Thyroid gland (tissue), 4 donors: ENCODE data around the gene IL4I1. TPM values are rescaled to one million over a fixed set of nuclear protein-coding genes. Genes with fewer than 3 reads are reported as not detected.

Experiments used
- DNase-seq, 2 donors: peaks; one replicate each; pipeline ENCODE4 v3.0.0-alpha.2; 2019
- H3K27ac ChIP-seq, 3 donors: fragments of 200-600 bp; sonication (generic); 1 replicate in 2 of 3; 2 replicates in 1 of 3; pipeline ENCODE4 v1.5.1; 2016 to 2019; ENCODE audit warnings: mild to moderate bottlenecking in 1 of 3, moderate library complexity in 1 of 3
- H3K27me3 ChIP-seq: fragments of 200-600 bp; sonication (generic); one replicate; pipeline ENCODE4 v1.5.1; 2019
- H3K36me3 ChIP-seq, 2 donors: fragments of 200-600 bp; sonication (generic); one replicate each; pipeline ENCODE4 v1.5.1; 2016 to 2019
- H3K4me1 ChIP-seq, 2 donors: fragments of 200-600 bp; sonication (generic); one replicate each; pipeline ENCODE4 v1.5.1; 2017 to 2019
- H3K4me3 ChIP-seq, 3 donors: fragments of 200-600 bp; sonication (generic); replicated peaks in 1 of 3; 1 replicate in 2 of 3; 2 replicates in 1 of 3; pipeline ENCODE4 v1.5.1; 2016; ENCODE audit warnings: mild to moderate bottlenecking in 1 of 3
- H3K9me3 ChIP-seq: fragments of 200-600 bp; sonication (generic); one replicate; pipeline ENCODE4 v1.5.1; 2017
- CTCF ChIP-seq, 6 experiments: fragments of 200-600 bp in 3 of 6; fragments of 450-650 bp in 3 of 6; sonication (generic) in 3 of 6; IDR thresholded peaks; one replicate each; pipeline ENCODE4 v1.5.1; 2016 to 2019; ENCODE audit warnings: antibody characterized with exemption in 6 of 6, mild to moderate bottlenecking in 2 of 6, inconsistent platforms in 1 of 6, moderate library complexity in 1 of 6
- POLR2A ChIP-seq, 2 donors: fragments of 450-650 bp; IDR thresholded peaks; one replicate each; pipeline ENCODE4 v1.6.1; 2017; ENCODE audit warnings: antibody characterized with exemption in 2 of 2, mild to moderate bottlenecking in 2 of 2, moderate library complexity in 1 of 2
- WGBS, 2 donors: methylation state at CpG; one replicate each; pipeline ENCODE4 v1.1.5; 2017; 5-methylcytosine and 5-hydroxymethylcytosine counted together
- intact Hi-C: fragments of 100-400 bp; cut with DNase I; formaldehyde crosslinking; loops from one replicate; pipeline ENCODE4 v1.15.1; 2023
- total RNA-seq, 4 donors: library from RNA; depleted of rRNA; stranded (reverse); fragments of >200 nt; gene quantifications; one replicate each; pipeline ENCODE4 v1.2.3, GENCODE V29; 2016

IL4I1 gene
- total RNA-seq, 4 donors from 2014 or later, result 0.83 TPM; not detected in 3

- WGBS, 2 donors, result 2 to 4% methylated on average over 20 to 31 of the region's 98 CpGs
- intact Hi-C loops, result loop anchor here (5.0 kb wide), 1 partner anchor 33 kb away; the partner anchor contains the start of gene MED25
- H3K4me3 ChIP-seq, result peak within 1 kb of the TSS; percentile 41 to 99 (median 81)
- H3K27me3 ChIP-seq, result no peaks in the 10 kb centered on the region
- H3K36me3 ChIP-seq, result peaks cover 7 to 9% of the 10 kb centered on the region in 2 donors
- H3K4me1 ChIP-seq, result peaks cover 20% of the 10 kb centered on the region in 2 donors
- peak; percentile 89 to 91 for DNase-seq
- H3K27ac ChIP-seq, result peak within 1 kb of the TSS; percentile 98 to 100 (median 99)
- TF ChIP-seq CTCF (IDR thresholded peaks at IDR 0.05) (no peak), POLR2A (IDR thresholded peaks at IDR 0.05) (peak in 1 of 2 donors; percentile 81)
- no peaks in the 10 kb centered on the region for H3K9me3 ChIP-seq
Measured at GRCh38 chr19:49850487-49851342, 46.0 kb downstream of the IL4I1 start, which contains the start of gene PTOV1. Gene PTOV1 (plus strand): TSS chr19:49851159.

GRCh38 chr19:49850221-49850486 is 46.5 kb downstream of the IL4I1 start:
- no peaks in the 10 kb centered on the region for H3K9me3 ChIP-seq
- peak overlapping the region; percentile 98 to 100 (median 99) for H3K27ac ChIP-seq
- H3K36me3 ChIP-seq, result peaks cover 4 to 5% of the 10 kb centered on the region in 2 donors
- H3K4me3 ChIP-seq, result peak overlapping the region in 1 of 3 donors; percentile 81
- no peaks in the 10 kb centered on the region for H3K27me3 ChIP-seq
- TF ChIP-seq POLR2A (IDR thresholded peaks at IDR 0.05) (no peak), CTCF (IDR thresholded peaks at IDR 0.05) (no peak)
- 59 to 61% methylated on average over 12 of the region's 12 CpGs for WGBS, 2 donors
- intact Hi-C loops, result loop anchor here (5.0 kb wide), 1 partner anchor 33 kb away; the partner anchor contains the start of gene MED25
- peaks cover 20% of the 10 kb centered on the region in 2 donors for H3K4me1 ChIP-seq
- DNase-seq, result no peak

DNA sequence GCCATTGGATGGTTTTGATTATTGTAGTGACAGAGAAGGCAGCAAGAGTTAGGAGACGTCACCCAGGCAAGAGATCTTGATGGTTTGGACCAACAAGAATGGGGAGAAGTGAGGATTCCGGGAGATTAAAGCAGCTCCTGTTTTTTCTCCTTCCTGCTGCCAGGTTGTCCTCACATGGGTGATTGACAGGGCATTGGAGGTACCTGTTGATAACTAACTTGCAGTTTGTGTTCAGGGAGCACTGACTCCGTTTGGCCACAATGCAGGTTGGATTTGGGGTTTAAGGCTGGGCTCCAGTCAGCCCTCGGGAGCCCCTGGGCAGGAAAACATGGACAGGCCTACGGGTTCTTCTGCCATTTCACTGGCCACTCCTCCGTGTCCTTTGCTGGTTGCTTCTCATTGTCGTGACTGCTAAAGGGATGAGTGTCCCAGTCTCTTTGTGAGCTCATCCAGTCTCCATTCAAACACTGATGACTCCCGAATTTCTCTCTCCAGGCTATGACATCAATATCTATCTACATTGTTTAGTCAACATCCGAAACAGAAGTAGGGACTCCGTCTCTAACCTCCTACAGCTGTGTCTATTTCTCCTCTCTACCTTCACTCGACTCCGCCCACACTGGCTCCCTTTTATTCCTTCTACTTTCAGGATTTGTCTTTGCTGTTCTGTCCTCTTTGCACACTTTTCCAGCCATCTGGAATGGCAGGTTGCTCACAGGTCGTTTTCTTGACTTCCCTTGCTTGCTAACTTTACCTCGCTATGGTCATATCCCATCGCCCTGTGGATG is 47.1 kb downstream of the IL4I1 start:
- TF ChIP-seq CTCF (IDR thresholded peaks at IDR 0.05) (no peak), POLR2A (IDR thresholded peaks at IDR 0.05) (no peak)
- DNase-seq, result no peak
- no peaks in the 10 kb centered on the region for H3K27me3 ChIP-seq
- no peaks in the 10 kb centered on the region for H3K9me3 ChIP-seq
- no peak overlapping the region for H3K4me3 ChIP-seq
- peaks cover 20% of the 10 kb centered on the region in 2 donors for H3K4me1 ChIP-seq
- WGBS, 2 donors, result 91 to 92% methylated on average over 15 of the region's 15 CpGs
- intact Hi-C loops, result loop anchor here (5.0 kb wide), 1 partner anchor 32 kb away; the partner anchor contains the start of gene MED25
- H3K27ac ChIP-seq, result no peak overlapping the region
- no peaks in the 10 kb centered on the region for H3K36me3 ChIP-seq

- Histone ChIP-seq H3K36me3 (no peaks in the 10 kb centered on the region), H3K4me1 (peaks cover 19 to 20% of the 10 kb centered on the region in 2 donors), H3K27me3 (no peaks in the 10 kb centered on the region), H3K9me3 (no peaks in the 10 kb centered on the region), H3K27ac (no peak overlapping the region), H3K4me3 (no peak overlapping the region)
- DNase-seq, result no peak
- WGBS, 2 donors, result 90 to 93% methylated on average over 3 of the region's 3 CpGs
- intact Hi-C loops, result no loop called here
- TF ChIP-seq POLR2A (IDR thresholded peaks at IDR 0.05) (no peak), CTCF (IDR thresholded peaks at IDR 0.05) (no peak)
Measured at GRCh38 chr19:49848938-49849337, 47.7 kb downstream of the IL4I1 start.
